Epithelial cell of proximal tubule (primary cell): ENCODE measurements around the gene ALPG. TPM values are rescaled to one million over a fixed set of nuclear protein-coding genes. Genes with fewer than 3 reads are reported as not detected.
A peak's percentile ranks its signal among the peaks of the same experiment; 100 is the strongest.
"Not testable (repeated sequence)": the region's sequence is repeated elsewhere in the genome, so short reads cannot be mapped to it uniquely, and the experiment has no call there.

Experiments
- DNase-seq: peaks from one replicate; pipeline ENCODE4 v3.0.0-alpha.2; 2011; ENCODE audit warnings: low read depth
- H3K4me3 ChIP-seq: 2 replicates; pipeline ENCODE4 v1.5.1; 2011; ENCODE audit warnings: low read depth, mild to moderate bottlenecking, low read length
- CTCF ChIP-seq: conservative IDR thresholded peaks from 2 replicates; pipeline ENCODE4 v1.5.1; 2012; ENCODE audit warnings: low read depth, mild to moderate bottlenecking, low read length
- total RNA-seq: library from RNA; depleted of rRNA; stranded (reverse); fragments of >200 nt; gene quantifications from 2 replicates; pipeline ENCODE4 v1.2.3, GENCODE V29; 2015

Gene ALPG
- total RNA-seq, 1 donor from 2014 or later: not detected

GRCh38 chr2:232438951-232439757, 32.5 kb downstream of the ALPG start:
- no peak overlapping the region for H3K4me3 ChIP-seq
- DNase-seq: no peak
- peak; percentile 37 for TF ChIP-seq CTCF

- H3K4me3 ChIP-seq: no peak overlapping the region
- DNase-seq: no peak
- TF ChIP-seq CTCF: peak; percentile 1
Measured at GRCh38 chr2:232439758-232440135, 33.1 kb downstream of the ALPG start.

- not testable (repeated sequence) for DNase-seq, H3K4me3 ChIP-seq
- TF ChIP-seq CTCF: peak; percentile 73
Measured at GRCh38 chr2:232440220-232441018, 33.8 kb downstream of the ALPG start.

- DNase-seq: no peak
- TF ChIP-seq CTCF: no peak
- no peak overlapping the region for H3K4me3 ChIP-seq
Measured at GRCh38 chr2:232441147-232441651, 34.6 kb downstream of the ALPG start.

- DNase-seq, H3K4me3 ChIP-seq: not testable (repeated sequence)
Measured at GRCh38 chr2:232441922-232442321, 35.3 kb downstream of the ALPG start.

GRCh38 chr2:232442431-232442830, 35.8 kb downstream of the ALPG start:
- not testable (repeated sequence) for H3K4me3 ChIP-seq, DNase-seq

GRCh38 chr2:232443047-232443446, 36.4 kb downstream of the ALPG start:
- H3K4me3 ChIP-seq: not testable (repeated sequence)

GRCh38 chr2:232443669-232444408, 37.2 kb downstream of the ALPG start:
- not testable (repeated sequence) for DNase-seq, H3K4me3 ChIP-seq

More at GRCh38 chr2:232443047-232443446, 36.4 kb downstream of the ALPG start:
- not testable (repeated sequence) for DNase-seq
